Non-pigmented ciliary epithelial cell (primary cell): ENCODE measurements around the gene MAST3.

Source experiments
- DNase-seq: peaks from one replicate; pipeline ENCODE4 v3.0.0-alpha.2; 2010; ENCODE audit warnings: low read depth

The MAST3 gene

DNA sequence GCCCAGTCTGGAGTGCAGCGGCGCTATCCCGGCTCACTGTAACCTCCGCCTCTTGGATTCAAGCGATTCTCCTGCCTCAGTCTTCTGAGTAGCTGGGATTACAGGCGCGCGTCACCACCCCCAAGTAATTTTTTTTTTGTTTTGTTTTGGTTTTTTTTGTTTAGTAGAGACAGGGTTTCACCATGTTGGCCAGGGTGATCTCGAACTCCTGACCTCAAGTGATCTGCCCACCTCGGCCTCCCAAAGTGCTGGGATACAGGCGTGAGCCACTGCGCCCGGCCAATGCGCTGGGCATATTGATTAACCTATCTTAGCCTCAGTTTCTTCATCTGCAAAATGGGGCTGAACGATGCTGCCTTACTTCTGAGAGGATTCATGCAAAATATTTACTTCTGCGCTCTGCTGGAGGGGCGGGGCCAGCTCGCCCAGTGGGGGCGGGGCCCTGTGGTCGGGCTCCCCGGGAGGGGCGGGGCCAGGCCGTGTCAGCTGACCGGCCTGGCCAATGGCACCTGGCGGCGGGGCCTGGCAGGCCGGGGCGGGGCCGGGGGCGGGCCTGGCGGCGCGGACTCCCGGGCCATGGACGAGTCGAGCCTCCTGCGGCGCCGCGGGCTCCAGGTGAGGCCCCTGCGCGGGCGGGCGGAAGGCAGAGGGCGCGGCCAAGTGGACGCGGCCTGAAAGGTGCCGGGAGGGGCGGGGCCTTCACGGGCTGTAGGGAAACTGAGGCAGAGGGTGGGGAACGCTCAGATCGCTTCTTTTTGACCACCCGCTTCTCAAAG, at the start of gene MAST3:
TSS of gene MAST3 (plus strand) at position 562 of the 776 bp plus-strand sequence. CDS start at position 577, 15 bp downstream.
- no peak for DNase-seq

DNA sequence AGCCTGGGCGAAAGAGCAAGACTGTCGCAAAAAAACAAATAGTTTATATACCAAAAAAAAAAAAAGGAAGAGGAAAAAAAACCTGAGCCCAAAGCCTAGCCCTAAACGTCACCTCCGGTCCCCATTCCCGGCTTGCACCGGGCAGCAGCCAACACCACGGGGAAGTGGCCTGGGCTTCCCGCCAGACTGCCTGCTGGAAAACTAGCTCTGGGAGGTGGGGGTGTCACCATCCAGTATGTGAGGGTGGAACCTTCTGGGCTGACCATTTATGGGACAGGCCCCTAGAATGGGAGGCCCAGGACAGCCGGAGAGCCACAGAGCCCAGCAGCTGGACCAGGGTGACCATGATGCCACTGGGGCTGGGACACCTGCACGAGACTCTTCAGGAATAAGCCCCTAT, 48.2 kb upstream of the MAST3 start:
- no peak for DNase-seq

DNA sequence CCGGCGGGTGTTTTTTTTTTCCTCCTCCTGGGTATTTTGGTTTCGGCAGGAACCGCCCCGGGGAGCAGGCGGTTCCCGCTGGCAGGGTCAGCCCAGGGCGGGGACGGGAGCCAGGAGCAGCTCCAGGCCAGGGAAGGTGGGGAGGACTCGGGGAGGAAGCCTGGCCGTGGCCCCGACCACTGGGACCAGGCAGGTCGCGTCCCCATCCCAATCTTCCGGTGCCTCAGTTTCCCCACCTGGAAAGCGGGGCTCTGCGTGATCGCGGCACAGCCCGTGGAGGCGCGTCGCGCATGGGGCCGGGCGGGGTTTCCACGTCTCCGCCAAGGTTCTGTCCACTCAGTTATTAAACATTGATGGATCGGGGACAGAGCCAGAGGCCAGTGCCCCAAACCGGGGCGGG, 45.7 kb upstream of the MAST3 start:
- DNase-seq, result no peak

DNA sequence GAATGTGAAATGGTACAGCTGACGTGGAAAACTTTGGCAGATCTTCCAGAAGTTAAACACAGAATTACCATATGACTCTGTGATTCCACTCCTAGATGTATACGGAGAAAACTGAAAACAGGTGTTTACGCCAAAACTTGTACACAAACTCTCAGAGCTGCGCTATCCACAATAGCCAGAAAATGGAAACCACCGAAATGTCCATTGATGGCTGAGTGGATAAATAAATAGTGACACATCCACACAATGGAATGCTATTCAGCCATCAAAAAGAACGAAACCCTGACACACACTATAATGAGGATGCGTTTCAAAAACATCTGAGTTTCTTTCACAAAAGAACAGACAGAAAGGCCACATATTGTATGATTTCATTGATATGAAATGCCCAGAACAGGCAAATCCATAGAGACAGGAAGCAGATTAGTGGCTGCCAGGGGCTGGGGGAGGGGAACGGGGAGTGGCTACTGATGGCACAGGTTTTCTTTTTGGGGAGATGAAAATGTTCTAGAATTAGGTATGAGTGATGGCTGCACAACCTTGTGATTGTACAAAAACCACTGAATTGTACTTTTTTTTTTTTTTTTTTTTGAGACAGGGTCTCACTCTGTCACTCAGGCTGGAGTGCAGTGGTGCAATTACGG, 43.9 kb upstream of the MAST3 start:
- DNase-seq, result peak; percentile 22

DNA sequence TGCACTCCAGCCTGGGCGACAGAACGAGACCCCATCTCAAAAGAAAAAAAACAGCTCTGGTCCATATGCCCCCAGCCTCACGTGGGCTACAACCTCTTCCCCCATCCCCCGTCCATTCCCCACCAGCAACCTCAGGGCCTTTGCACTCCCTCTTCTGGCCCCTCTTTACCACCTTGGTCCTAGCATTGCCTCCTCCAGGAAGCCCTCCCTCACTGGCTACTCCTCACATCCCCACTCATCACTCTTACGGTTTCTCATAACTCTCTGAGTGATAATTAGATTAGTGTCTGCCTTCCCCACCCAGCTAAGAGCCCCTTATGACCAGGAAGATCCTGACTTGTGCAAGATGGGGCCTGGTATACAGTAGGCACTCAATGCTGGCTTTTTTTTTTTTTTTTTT, 41.6 kb upstream of the MAST3 start:
- DNase-seq, result no peak

DNA sequence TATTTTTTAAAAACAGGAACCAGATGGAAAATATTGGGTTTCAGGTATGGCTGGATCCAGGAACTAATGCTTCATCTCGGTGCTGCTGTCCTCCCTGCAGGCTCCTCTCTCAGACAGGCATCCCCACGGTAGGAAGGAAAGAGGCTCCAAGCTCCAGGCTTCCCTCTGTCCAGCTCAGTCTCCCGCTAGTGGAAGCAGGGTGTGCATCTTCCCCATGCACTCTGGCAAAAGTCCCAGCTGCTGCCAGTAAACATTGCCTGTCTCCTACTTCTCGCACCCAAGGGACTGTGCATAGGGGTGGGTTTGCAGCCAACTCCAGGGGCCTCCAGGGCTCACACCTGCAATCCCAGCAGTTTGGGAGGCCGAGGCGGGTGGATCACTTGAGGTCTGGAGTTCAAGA, 40.0 kb upstream of the MAST3 start:
- no peak for DNase-seq

DNA sequence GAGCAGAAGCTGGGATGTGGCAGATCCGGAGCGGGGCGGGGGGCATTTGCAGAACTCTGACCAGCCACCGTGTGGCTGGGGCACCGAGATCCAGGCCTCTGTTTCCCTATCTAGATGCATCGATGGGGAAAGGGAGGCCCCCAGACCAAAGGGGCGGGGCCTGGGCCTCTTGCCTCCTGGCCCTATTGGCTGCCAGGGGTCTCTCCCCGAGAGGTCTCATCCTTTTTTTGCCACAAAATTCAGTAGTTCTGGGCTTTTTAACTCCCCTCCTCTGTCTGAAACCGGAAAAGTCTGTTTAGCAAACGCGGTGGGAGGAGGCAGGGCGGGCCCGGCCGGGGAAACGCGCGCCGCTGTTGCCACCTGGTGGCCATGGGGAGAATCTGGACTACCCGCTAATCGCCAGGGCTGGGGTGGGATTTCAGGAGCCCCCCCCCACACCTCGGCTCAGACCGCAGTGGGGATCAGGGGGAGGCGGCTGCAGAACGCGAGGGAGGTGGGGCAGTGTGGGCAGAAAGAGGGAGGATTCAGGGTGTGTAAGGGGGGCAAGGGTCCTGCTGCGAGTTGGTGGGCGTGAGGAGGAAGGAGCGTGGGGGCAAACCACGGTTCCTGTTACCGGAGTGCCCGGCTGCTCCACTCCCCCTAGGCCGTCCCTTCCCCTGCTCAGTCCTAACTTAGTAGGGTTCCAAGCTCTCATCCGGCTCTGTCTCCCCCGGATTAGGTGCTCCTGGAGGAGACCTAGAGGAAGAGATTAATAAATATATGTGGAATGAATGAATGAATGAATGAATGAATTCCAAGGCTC, 39.2 kb upstream of the MAST3 start:
- DNase-seq, result no peak

DNA sequence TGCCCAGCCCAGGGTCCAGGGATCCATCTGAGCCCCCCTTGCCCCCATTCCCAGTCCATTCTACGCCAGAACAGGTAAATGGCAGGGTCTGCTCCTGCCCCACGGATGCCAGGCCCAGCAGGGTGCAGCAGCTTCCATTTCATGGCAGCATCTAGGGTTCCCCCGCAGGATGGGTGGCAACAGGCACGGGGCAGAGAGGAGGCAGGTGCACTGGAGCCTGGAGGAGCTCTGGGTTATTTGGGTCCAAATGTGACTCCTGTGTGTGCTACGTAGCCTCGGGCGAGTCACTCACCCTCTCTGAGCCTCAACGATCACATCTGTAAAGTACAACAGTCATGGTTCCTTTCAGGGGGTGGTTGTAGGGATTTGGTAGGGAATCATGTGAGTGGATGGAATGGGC, 38.3 kb upstream of the MAST3 start:
- no peak for DNase-seq

DNA sequence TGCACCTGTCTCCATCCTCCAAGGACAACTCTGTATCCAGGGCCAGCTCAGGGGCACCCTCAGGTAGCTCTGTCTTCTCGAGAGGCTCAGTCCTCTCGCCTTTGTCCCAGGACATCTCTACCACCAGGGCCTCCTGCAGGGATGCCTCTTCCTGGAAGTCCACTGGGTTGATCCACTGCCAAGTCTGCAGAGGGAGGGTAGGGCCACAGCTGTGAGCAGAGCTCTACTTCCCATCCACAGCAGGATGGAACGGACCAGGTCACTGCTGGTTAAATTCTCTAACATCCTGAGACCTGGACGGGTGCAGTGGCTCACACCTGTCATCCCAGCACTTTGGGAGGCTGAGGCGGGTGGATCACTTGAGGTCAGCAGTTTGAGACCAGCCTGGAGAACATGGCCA, 37.7 kb upstream of the MAST3 start:
- no peak for DNase-seq

DNA sequence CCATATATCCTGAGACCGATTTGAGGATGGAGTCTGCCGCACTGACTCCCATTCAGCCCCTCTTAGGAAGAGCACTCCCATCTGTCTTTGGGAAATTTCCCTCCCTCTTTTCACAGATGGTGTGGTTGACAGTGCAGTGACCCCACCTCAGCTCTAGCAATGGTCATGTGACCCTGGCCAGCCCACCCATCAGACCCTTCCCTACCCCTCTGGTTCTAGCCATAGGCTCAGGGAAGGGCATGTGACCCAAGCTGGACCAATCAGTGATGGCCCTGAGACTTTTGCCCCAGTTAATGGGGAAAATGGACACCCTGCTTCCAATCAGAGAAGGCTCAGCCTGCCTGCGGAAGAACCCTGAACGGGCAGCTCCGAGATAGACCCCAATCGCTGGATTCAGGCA, 37.1 kb upstream of the MAST3 start:
- DNase-seq, result no peak

DNA sequence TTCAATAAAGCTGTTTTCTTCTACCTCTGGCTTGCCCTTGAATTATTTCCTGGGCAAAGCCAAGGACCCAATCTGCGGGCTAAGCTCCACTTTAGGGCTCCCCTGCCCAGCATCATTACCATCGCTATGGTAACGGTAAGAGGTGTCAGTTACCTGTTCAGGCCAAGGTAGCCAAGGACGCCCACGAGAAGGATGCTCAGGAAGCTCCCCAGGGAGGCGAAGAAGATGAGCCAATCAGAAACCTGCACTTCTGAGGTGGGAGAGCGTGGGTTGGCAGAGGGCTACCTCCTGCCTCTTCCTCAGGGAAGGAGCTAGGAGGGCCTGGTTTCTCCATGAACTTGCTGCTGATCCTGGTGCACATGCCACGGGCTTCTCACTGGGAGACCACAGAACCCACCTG, 35.5 kb upstream of the MAST3 start:
- DNase-seq, result no peak

DNA sequence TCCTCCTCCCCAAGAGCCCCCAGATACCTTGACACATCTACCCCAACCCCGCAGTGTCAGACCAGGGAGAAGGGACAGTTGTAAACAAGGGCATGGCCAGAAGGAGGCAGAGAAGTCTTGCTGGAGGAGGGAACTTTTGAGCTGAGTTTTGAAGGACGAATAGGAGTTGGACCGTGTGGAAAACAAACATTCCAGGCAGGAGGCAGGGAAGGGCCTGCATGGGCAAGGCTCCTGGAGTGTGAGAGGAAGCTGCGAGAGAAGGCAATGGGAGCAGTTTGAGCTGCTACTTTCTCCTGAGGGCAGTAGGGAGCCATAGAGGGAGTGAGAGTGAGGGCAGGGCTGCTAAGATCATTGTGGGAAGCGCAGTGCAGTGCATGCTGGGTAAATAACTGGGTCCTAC, 34.1 kb upstream of the MAST3 start:
- no peak for DNase-seq

DNA sequence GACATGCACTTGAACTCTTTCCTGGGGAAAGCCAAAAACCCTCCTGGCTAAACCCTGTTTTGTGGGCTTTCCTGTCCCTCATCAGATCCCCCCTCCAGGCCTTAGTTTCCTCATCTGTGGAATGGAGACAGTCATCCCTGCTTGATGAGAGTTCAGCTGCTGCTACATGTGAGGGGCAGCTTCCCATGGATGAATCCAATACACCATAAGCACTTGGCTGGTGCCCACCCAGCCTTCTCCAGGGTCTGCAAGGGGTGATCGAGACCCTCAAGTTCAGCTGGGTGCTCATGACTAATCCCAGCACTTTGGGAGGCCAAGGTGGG, 32.4 kb upstream of the MAST3 start:
- DNase-seq, result no peak

DNA sequence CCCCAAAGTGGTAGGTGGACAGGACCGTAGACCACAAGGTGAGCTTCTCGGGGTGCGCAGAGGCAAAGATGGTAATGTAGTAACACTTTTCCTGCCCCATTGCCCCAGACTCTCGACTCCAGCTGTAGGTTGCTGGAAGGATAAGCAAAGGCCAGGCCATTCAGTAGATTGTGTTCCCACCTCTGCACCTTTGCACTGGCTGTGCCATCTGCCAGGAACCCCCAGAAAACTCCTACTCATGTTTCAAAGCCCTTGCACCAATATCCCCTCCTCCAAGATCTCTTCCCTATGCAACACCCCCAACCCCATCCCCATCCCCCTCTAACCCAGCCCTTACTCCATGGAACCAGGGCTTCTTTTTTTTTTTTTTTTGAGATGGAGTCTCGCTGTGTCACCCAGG, 29.2 kb upstream of the MAST3 start:
- DNase-seq, result no peak

DNA sequence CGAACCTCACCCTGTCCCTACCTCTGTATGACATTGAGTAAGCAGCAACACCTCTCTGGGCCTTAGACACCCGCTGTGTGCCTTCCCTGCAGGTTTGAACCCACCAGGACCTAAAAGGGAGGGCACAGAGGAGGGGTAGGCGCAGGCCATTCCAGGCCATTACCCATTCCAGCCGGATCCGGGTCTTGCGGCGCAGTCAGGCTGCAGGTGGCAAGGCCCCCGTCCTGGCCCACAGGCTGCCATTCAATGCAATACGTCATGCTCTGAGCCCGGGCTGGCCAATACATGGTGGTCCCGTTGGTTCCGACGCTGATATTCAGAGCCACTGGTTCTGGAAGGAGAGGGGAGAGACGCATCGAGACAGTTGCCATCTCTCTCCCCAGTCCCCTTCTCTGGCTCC, 28.2 kb upstream of the MAST3 start:
- DNase-seq, result no peak

DNA sequence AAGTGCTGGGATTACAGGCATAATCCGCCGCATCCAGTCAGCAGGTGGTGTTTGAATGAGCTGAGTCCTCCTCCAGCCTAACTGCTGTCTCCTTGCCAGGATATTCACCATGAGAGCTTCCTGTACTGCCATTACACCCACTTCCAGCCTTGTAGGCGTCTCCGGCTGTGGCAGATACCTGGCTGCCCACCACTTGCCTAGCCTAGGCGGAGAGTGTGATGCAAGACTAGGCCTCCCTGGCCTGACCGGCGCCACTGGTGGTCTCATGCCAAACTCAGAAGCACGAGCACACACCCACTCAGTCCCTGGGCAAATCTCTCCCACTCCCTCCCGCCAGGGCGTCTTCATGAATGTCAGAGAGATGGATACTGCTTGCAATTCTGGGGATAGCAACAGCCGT, 27.4 kb upstream of the MAST3 start:
- no peak for DNase-seq

DNA sequence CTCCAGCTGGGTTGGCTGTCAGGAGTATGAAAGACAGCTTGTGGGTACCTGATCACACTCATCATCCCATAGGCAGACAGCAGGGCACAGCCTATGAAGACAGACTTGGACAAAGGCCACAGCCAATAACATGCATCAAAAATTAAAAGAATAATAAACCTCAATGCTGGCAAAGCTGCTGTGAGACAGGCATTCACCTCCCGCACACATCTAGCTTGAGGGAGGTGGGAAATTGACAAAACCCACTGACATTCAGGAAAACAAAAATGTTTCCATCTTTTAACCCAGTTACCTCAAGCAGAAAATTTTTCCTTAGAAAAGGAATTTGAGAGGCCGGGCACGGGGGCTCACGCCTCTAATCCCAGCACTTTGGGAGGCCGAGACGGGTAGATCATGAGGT, 25.2 kb upstream of the MAST3 start:
- DNase-seq, result no peak

DNA sequence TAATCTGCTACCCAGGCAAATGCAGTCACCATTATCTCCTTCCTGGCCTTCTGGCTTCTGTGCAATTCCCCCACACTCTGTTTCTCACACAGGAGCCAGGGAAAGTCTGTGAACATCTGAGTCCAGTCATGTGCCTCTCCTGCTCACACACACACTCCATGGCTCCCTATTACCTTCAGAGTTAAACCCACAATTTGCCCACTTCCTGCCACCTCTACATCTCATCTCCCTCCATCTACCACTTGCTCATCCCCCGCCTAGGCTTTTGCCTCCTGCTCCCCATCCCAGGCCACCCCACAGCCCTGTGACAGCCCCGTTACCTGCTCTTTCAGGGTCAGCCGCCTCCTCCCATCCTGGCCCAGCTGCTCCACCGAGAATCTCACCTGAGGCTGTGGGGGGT, 24.4 kb upstream of the MAST3 start:
- DNase-seq, result no peak

DNA sequence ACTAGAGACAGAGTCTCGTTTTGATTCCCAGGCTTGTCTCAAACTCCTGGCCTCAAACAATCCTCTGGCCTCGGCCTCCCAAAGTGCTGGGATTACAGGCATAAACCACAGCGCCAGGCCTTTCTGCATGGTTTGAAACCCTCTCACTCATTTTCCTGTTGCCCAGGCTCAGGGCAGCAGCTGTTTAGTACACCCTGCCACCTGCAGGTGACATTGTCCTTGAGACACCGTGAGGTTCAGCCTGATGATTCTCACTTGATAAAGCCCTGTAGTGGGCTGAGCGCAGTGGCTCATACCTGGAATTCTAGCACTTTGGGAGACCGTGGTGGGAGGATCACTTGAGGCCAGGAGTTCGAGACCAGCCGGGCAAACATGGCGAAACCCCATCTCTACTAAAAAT, 23.4 kb upstream of the MAST3 start:
- no peak for DNase-seq

DNA sequence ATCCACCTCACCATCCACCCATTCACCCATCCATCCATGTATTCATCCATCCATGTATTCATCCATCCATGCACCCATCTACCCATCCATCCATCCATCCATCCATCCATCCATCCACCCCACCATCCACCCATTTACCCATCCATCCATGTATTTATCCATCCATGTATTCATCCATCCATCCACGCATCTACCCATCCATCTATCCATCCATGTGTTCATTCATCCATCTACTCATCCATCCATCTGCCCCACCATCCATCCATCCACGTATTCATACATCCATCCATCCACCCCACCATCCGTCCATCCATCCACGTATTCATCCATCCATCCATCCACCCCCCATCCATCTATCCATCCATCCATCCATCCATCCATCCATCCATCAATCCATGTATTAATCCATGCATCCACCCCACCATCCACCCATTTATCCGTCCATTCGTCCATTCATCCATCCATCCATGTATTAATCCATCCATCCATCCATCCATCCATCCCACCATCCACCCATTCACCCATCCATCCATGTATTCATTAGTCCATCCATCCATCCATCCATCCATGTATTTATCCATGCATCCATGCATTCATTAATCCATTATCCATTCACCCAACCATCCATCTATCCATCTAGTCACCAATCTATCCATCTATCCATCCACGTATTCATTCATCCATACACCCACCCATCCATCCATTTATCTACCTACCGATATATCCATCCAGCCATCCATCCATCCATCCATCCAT, 13.5 kb upstream of the MAST3 start:
- DNase-seq, result no peak

DNA sequence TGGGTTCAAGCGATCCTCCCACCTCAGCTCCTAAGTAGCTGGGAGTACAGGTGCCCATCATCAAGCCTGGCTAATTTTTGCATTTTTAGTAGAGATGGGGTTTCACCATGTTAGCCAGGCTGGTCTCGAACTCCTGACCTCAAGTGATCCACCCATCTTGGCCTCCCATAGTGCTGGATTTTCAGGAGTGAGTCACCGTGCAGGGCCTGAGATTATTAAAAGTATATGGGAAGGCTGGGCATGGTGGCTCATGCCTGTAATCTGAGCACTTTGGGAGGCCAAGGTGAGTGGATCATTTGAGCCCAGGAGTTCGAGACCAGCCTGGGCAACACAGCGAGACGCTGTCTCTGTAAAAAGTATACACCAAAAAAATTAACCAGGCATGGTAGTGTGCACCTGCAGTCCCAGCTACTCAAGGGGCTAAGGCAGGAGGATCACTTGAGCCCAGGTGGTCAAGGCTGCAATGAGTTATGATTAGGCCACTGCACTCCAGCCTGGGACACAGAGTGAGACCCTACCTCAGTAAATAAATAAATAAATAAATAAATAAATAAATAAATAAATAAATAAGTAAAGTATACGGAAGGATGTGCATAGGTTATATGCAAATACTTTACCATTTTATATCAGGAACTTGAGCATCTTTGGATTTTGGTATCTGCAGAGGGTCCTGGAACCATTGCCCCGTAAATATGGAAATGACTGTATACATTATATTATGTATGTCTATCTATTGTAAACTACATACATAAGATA, 11.7 kb upstream of the MAST3 start:
- DNase-seq, result no peak

DNA sequence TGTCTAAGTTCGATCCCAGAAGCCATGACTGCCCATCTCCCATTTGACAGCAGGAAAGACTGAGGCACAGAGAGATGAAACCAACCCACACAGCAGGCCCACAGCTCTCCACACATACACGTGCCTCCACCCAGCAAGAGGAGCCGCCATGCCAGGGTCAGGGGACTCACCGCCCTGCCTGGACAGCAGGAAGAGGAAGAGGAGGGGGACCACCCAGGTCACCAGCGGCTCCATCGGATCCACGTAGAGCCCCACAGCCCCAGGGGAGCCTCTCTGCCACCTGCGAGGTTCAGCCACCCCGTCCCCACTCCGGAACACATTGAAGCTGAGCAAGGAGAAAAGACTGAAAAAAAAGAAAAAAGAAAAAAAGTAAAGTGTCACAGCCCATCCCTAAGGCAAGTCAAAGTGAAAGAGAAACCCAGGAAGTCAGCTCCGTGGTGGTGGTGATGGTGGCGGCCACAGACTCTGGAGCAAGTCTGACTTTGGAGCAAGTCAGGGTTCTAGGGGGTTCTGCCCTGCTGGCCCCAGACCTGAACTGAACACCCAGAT, 10.9 kb upstream of the MAST3 start, which contains the start of gene IL12RB1:
TSS of gene IL12RB1 (minus strand) at position 345 of the 549 bp plus-strand sequence. CDS start at position 234, 111 bp downstream.
- DNase-seq, result no peak
